NCI-H1694 treated with DMSO at 0.1 percent for 48 hours (cell line): ENCODE measurements around the gene C17orf58.
"Not testable (repeated sequence)": the region's sequence is repeated elsewhere in the genome, so short reads cannot be mapped to it uniquely, and the experiment has no call there.

ENCODE experiments used
- DNase-seq: peaks from one replicate; lab custom pipeline; 2025; lab: John Stamatoyannopoulos, UW

The C17orf58 gene

DNA sequence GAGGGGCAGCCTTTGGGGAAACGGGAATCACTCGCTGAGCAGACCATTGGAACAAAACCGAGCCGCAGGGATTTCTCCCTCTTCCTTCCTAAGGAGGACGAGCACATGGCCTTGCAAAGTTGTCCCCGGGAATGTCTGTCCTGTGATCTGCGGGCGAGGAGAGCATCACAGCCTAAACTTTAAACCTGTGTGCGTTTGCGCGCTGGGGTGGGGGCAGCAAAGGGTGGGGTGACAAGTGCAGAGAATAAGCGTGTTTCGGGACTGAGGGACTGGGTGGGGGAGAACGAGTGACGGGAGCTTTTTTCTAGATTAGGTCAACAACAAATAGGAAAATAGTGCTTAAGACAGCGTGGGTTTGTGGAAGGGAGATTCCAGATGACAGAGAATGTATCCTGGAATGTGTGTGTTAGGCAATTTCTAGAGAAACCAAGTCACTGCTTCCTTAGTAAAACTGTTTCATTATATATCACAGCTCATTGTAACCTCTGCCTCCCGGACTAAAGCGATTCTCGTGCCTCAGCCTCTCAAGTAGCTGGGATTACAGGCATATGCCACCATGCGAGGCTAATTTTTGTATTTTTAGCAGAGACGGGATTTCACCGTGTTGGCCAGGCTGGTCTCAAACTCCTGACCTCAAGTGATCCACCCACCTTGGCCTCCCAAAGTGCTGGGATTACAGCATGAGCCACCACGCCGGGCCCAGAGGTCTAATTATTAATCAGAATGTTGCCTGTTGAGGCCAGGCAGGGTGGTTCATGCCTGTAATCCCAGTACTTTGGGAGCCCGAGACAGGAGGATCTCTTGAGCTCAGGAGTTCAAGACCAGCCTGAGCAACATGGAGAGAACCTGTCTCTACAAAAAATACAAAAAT lies at the start of gene C17orf58:
C17orf58 (minus strand) TSS at position 169 of the 871 bp plus-strand sequence. CDS start 271 bp downstream, outside the sequence.
- DNase-seq = not testable (repeated sequence)

DNA sequence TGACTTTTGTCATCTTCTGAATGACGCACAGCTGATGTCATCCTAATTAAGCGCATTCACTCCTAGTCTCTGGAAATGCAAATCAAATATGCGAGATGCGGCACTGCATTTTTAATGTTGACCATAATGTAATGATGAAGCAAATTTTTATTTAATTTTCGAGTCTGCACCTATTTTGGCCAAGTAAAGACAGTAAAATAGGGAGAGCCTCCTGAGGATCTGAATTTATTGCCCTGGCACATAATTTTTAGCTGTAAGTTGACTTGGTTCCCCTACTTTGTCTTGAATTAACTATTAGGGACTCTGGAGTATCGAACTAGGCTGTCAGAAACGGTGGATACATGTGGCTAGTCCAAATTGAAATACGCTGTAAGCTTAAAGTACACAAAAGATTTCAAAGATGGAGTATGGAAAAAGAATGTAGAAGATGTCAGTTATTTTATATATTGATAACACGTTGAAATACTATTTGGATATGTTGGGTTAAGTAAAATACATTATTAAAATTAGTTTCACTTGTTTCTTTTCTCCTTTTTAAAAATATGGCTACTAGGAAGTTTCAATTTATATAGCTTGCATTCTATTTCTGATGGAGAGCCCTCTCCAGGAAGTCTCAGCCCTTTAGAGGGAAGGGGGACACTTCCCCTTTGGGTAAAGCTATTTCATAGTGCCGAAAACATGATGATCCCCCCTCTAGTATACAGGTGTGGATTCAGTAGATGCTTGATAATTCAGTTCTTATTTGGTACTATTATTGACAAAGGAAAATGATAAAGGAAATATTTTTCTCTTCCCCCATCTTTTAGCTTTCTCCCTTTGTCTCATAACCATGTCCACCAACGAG lies 40.3 kb upstream of the C17orf58 start:
- no peak for DNase-seq

GRCh38 chr17:68035523-68036303 lies 39.4 kb upstream of the C17orf58 start, which contains the start of gene KPNA2:
KPNA2 (plus strand) TSS chr17:68035735; CDS start chr17:68037133, 1,398 bp downstream.
- peak; percentile 95 for DNase-seq

DNA sequence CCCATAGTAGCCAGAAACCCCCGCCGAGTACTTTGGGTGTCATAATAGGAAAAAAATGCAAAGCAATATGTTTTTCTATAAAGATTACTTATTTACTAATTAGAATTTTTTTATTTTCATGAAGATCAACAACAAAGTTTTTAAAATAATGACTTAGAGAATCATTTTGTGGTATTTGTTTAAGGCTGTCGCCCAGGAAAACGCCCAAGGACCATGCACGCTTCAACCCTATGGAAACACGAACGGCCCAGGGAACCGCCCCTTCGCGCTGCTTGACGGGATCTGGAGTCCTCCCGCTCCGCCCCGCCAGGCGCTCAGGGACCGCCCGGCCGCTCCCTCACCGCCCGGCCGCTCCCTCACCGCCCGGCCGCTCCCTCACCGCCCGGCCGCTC lies 38.9 kb upstream of the C17orf58 start:
- peak; percentile 95 for DNase-seq

DNA sequence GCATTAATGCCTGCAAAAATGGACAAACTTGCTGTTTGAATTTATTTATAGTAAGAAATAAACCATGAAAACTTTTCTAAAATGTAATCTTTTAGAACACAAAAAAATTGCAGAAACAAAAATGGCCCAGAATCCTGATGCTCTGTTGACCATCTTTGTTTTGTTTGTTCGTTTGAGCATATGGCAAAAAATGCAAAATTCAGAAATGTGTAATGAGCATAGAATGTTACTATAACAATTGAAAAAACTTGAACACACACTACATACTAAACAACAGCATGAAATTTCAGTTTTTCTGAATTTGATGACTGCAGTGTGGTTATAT lies 38.1 kb upstream of the C17orf58 start:
- no peak for DNase-seq

DNA sequence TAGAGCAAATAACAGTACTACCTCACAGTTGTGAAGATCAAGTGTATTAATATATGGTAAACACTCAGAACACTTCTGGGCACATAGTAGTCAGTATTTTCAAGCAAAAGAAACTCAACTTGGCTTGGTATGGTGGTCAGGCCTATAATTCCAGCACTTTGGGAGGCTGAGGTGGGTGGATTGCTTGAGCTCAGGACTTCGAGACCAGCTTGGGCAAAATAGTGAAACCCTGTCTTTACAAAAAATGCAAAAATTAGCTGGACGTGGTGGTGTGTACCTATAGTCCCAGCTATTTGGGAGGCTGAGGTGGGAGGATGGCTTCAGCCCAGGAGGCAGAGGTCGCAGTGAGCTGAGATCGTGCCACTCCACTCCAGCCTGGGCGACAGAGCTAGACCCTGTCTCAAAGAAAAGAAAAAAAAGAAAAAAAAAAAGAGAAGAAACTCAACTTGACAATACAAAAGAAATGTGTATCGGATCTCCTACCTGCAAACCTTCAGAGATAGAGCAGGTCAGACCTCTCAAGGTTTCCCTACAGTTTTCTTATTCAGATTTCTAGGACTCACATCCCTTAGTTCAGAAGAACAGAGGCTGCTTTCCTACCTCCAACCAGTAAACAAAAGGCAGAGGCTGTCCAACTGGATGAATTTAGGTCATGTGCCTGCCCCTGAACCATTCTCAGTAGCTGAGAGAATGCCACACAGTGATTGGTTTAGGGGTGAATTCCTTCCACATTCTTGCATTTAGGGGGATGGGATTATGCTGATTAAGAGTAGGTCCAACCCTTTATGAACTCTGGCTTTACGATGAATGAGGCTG lies 37.6 kb upstream of the C17orf58 start:
- no peak for DNase-seq

GRCh38 chr17:68029512-68030215 lies 33.4 kb upstream of the C17orf58 start:
- DNase-seq = no peak

GRCh38 chr17:68022547-68022946 lies 26.3 kb upstream of the C17orf58 start:
- DNase-seq = not testable (repeated sequence)

DNA sequence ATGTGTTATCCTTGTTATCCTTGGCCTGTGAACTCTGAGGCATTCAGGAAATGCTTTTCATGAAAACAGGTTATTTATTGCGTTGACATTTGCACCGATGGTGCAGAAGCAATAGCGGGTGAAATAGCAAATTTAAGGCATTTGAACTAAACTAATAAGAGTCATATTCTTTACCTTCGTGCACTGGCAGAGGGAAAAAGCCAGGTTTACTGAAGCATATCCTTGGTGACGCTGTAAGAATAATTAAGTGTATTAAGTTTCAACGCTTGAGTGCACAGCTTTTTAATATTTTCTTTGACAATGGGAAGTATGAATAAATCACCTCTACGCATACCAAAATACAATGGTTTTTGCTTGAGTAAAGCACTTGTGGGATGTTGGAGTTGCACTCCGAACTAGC lies 25.7 kb upstream of the C17orf58 start:
- DNase-seq = no peak

DNA sequence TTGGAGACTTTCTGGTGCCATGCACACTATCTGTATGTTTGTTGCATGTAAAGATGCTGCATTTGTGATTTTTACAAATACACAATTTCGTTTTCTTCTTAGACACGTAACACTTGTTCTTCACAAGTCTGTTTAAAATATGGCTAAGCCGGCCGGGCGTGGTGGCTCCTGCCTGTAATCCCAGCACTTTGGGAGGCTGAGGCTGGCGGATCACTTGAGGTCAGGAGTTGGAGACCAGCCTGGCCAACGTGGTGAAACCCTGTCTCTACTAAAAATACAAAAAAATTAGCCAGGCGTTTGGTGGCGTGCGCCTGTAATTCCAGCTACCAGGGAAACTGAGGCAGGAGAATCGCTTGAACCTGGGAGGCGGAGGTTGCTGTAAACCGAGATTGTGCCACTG lies 24.5 kb upstream of the C17orf58 start:
- not testable (repeated sequence) for DNase-seq

GRCh38 chr17:68020409-68020756 lies 24.1 kb upstream of the C17orf58 start:
- DNase-seq = peak; percentile 61

- DNase-seq = peak; percentile 93
These were observed 23.6 kb upstream of the C17orf58 start for GRCh38 chr17:68019675-68020408.

DNA sequence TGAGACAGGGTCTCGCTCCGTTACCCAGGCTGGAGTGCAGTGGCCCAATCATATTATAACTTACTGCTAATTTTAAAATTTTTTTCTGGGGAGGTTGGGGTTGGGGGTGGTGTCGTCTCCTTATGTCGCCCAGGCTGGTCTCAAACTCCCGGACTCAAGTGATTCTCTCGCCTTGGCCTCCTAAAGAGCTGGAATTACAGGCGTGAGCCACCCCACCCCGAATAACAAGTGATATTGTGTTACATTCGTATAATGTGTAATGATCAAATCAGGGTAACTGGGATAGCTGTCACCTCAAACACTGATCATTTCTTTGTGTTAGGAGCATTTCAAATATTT lies 23.0 kb upstream of the C17orf58 start:
- DNase-seq = no peak

GRCh38 chr17:68018493-68018892 lies 22.2 kb upstream of the C17orf58 start:
- DNase-seq = not testable (repeated sequence)

GRCh38 chr17:68016838-68017237 lies 20.6 kb upstream of the C17orf58 start:
- no peak for DNase-seq

DNA sequence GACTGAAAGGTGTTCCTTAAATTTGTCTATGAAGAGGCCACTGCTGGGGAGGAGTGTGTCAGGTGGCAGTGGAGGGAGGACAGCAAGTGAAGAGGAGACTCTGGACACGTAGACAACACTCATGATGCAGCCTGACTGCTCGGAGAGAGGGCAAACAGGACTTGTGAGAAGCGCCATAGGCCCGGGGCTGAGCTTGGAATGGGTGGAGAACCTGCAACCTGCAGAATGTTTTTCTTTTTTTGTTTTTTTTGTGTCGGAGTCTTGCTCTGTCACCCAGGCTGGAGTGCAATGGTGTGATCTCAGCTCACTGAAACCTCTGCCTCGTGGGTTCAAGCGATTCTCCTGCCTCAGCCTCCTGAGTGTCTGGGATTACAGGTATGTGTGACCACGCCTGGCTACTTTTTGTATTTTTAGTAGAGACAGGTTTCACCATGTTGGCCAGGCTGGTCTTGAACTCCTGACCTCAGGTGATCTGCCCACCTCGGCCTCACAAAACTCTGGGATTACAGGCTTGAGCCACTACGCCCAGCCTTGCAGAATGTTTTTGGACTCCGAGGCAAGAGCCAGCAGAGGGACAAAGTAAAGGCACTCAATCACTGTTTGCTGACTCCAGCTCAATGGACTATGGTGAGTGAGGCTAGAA lies 18.9 kb upstream of the C17orf58 start:
- DNase-seq = no peak

DNA sequence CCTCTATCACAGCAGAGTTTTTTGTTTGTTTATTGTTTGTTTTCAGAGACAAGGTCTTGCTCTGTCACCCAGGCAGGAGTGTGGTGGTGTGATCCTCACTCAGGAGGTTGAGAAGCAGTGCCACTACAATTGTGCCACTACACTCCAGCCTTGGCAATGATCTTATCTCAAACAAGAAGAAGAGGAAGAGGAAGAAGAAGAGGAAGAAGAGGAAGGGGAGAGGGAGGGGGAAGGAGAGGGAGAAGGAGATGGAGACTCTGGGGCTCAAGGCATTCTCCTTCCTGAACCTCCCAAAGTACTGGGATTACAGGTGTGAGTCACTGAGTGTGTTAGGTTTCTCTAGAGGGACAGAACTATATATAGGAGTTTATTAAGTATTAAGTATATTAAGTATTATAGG lies 17.1 kb upstream of the C17orf58 start:
- no peak for DNase-seq

- DNase-seq = no peak
These were observed 15.0 kb upstream of the C17orf58 start for GRCh38 chr17:68011199-68011665.

- DNase-seq = no peak
These were observed 10.5 kb upstream of the C17orf58 start for GRCh38 chr17:68006797-68007196.

GRCh38 chr17:68004201-68004600 lies 7.9 kb upstream of the C17orf58 start:
- no peak for DNase-seq
